GM23338 (cell line): ENCODE measurements around the gene GIMAP1. TPM values are rescaled to one million over a fixed set of nuclear protein-coding genes. Genes with fewer than 3 reads are reported as not detected.

Experiments used
- ATAC-seq: fragments of 200-7000 bp; cut with Tn5 transposase; 3 replicates; pipeline ENCODE4 v1.9.1; 2020
- DNase-seq: peaks from one replicate; pipeline ENCODE4 v3.0.0-alpha.2; 2015; ENCODE audit warnings: low spot score
- H2AFZ ChIP-seq: fragments of 200-600 bp; sonication (generic); 2 replicates; pipeline ENCODE4 v1.8.0; 2016; ENCODE audit warnings: antibody characterized with exemption, mild to moderate bottlenecking, moderate library complexity
- H3F3A ChIP-seq: fragments of 200-600 bp; sonication (generic); replicated peaks from 2 replicates; pipeline ENCODE4 v1.8.0; 2017; ENCODE audit warnings: antibody characterized with exemption, mixed run types, low read depth
- H3K27ac ChIP-seq: fragments of 200-600 bp; sonication (generic); 2 replicates; pipeline ENCODE4 v1.6.1; 2016; ENCODE audit warnings: low read depth
- H3K27me3 ChIP-seq: fragments of 200-600 bp; sonication (generic); 2 replicates; pipeline ENCODE4 v1.8.0; 2016; ENCODE audit warnings: mild to moderate bottlenecking, mixed run types, moderate library complexity; ENCODE audit not compliant: insufficient read depth
- H3K36me3 ChIP-seq: fragments of 200-600 bp; sonication (generic); 2 replicates; pipeline ENCODE4 v1.8.0; 2016; ENCODE audit warnings: mild to moderate bottlenecking; ENCODE audit not compliant: insufficient read depth
- H3K4me1 ChIP-seq: fragments of 200-600 bp; sonication (generic); 2 replicates; pipeline ENCODE4 v1.8.0; 2016; ENCODE audit warnings: mild to moderate bottlenecking, moderate library complexity; ENCODE audit not compliant: insufficient read depth
- H3K4me2 ChIP-seq: fragments of 200-600 bp; sonication (generic); 2 replicates; pipeline ENCODE4 v1.7.1; 2017; ENCODE audit warnings: mixed run types
- H3K4me3 ChIP-seq: fragments of 200-600 bp; sonication (generic); 2 replicates; pipeline ENCODE4 v1.6.1; 2016; ENCODE audit warnings: mixed run types
- H3K79me2 ChIP-seq: fragments of 200-600 bp; sonication (generic); replicated peaks from 2 replicates; pipeline ENCODE4 v1.8.0; 2017; ENCODE audit warnings: mild to moderate bottlenecking; ENCODE audit not compliant: insufficient read depth
- H3K9me2 ChIP-seq: fragments of 200-600 bp; sonication (generic); 2 replicates; pipeline ENCODE4 v1.8.0; 2017; ENCODE audit not compliant: insufficient read depth
- H4K20me1 ChIP-seq: fragments of 200-600 bp; sonication (generic); replicated peaks from 2 replicates; pipeline ENCODE4 v1.8.0; 2017; ENCODE audit warnings: mild to moderate bottlenecking; ENCODE audit not compliant: insufficient read depth
- H3K27ac Mint-ChIP-seq: 2 replicates; pipeline ENCODE4 v1.8.0; 2020; ENCODE audit warnings: inconsistent platforms, mild to moderate bottlenecking, moderate library complexity, mixed read lengths
- H3K27me3 Mint-ChIP-seq: 3 replicates; pipeline ENCODE4 v1.8.0; 2022; ENCODE audit warnings: low read depth, mild to moderate bottlenecking, moderate library complexity, mixed read lengths, inconsistent platforms; ENCODE audit not compliant: insufficient read depth, poor library complexity
- H3K36me3 Mint-ChIP-seq: 3 replicates; pipeline ENCODE4 v1.8.0; 2021; ENCODE audit warnings: low read depth, mild to moderate bottlenecking, inconsistent platforms, moderate library complexity, mixed read lengths
- H3K4me1 Mint-ChIP-seq: 3 replicates; pipeline ENCODE4 v1.8.0; 2020; ENCODE audit warnings: mild to moderate bottlenecking, inconsistent platforms, mixed read lengths
- H3K4me3 Mint-ChIP-seq: 3 replicates; pipeline ENCODE4 v1.8.0; 2021; ENCODE audit warnings: moderate library complexity, mild to moderate bottlenecking, inconsistent platforms, mixed read lengths
- H3K9me3 Mint-ChIP-seq: 3 replicates; pipeline ENCODE4 v1.8.0; 2020; ENCODE audit warnings: moderate library complexity, mild to moderate bottlenecking, inconsistent platforms, mixed read lengths
- ETS1 ChIP-seq: IDR thresholded peaks from 2 replicates; pipeline ENCODE4 v1.6.1; 2016; ENCODE audit warnings: antibody characterized with exemption
- EZH2 ChIP-seq: fragments of 200-600 bp; sonication (generic); IDR thresholded peaks from one replicate; pipeline ENCODE4 v1.8.0; 2017; ENCODE audit warnings: antibody characterized with exemption, mild to moderate bottlenecking, low read depth; ENCODE audit not compliant: unreplicated experiment
- EZH2phosphoT487 ChIP-seq: fragments of 200-600 bp; sonication (generic); IDR thresholded peaks from one replicate; pipeline ENCODE4 v1.8.1; 2018; ENCODE audit warnings: antibody characterized with exemption; ENCODE audit not compliant: unreplicated experiment
- JUNB ChIP-seq: IDR thresholded peaks from one replicate; pipeline ENCODE4 v1.6.1; 2016; ENCODE audit warnings: antibody characterized with exemption; ENCODE audit not compliant: unreplicated experiment
- NANOG ChIP-seq: IDR thresholded peaks from 2 replicates; pipeline ENCODE4 v1.6.1; 2016; ENCODE audit warnings: antibody characterized with exemption, borderline replicate concordance
- POLR2AphosphoS5 ChIP-seq: IDR thresholded peaks from 2 replicates; pipeline ENCODE4 v1.6.1; 2016; ENCODE audit warnings: antibody characterized with exemption, low read depth
- REST ChIP-seq: IDR thresholded peaks from one replicate; pipeline ENCODE4 v1.6.1; 2018; ENCODE audit warnings: antibody characterized with exemption; ENCODE audit not compliant: unreplicated experiment
- STAT1 ChIP-seq: IDR thresholded peaks from one replicate; pipeline ENCODE4 v1.6.1; 2016; ENCODE audit warnings: antibody characterized with exemption; ENCODE audit not compliant: unreplicated experiment
- ZNF331 ChIP-seq: fragments of 250-450 bp; sonication (Bioruptor Pico); IDR thresholded peaks from 2 replicates; pipeline ENCODE4 v1.5.0; 2020; ENCODE audit warnings: low read depth, mild to moderate bottlenecking, moderate library complexity
- polyA plus RNA-seq: library from polyadenylated mRNA; unstranded; fragments of >200 nt; fragmentation: Nextera tagmentation; extraction: Ambion mirVana; gene quantifications from 2 replicates; pipeline ENCODE4 v1.2.1, GENCODE V29; 2016
- total RNA-seq: library from RNA; depleted of rRNA; stranded (reverse); fragments of >200 nt; shearing (Covaris generic); gene quantifications from 2 replicates; pipeline ENCODE4 v1.2.3, GENCODE V29; 2014
- TF ChIP-seq, protein P1 (sequence below), 2 experiments: fragments of 200-600 bp in 1 of 2; sonication (generic) in 1 of 2; conservative IDR thresholded peaks; 2 replicates each; pipeline versions ENCODE4 v1.5.1 to v1.6.1; 2016 to 2017; ENCODE audit warnings: antibody characterized with exemption in 2 of 2, low read depth in 2 of 2, mild to moderate bottlenecking in 2 of 2, moderate library complexity in 1 of 2
- TF ChIP-seq, protein P2 (sequence below): fragments of 250-450 bp; sonication (Bioruptor Pico); IDR thresholded peaks from 2 replicates; pipeline ENCODE4 v1.5.0; 2020; ENCODE audit warnings: mild to moderate bottlenecking, moderate library complexity

The GIMAP1 gene
- total and polyA plus RNA-seq, 2 experiments from 2014 or later: not detected

DNA sequence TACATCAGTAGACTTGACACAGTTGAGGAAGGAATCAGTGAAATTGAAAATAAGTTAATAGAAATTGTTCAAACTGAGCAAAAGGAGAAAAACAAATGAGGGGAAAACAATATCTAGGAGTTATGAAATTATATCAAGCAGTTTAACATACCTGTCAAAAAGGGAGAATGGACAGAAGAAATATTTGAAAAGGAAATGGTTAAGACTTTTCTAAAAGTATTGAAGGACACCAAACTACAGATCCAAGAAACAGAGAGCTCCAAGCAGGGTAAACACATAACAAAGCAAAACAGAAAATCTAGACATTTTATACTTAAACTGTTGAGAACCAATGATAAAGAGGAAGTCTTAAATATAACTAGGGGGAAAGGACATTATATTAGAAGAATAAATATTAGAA lies 12.2 kb downstream of the GIMAP1 start (continued):
- no peak for TF ChIP-seq NANOG
- no peak for TF ChIP-seq STAT1

GRCh38 chr7:150731916-150732315 lies 15.5 kb downstream of the GIMAP1 start:
- H3F3A ChIP-seq: no peaks in the 10 kb centered on the region
- no peaks in the 10 kb centered on the region for H3K9me2 ChIP-seq
- H3K4me3 Mint-ChIP-seq: no peak overlapping the region
- H3K4me1 Mint-ChIP-seq: peaks cover 8% of the 10 kb centered on the region; the same call in 1 of the 3 replicates
- DNase-seq: no peak
- H3K79me2 ChIP-seq: no peaks in the 10 kb centered on the region
- H3K4me3 ChIP-seq: no peak overlapping the region
- H3K27ac ChIP-seq: no peak overlapping the region
- H3K36me3 Mint-ChIP-seq: no peaks in the 10 kb centered on the region
- H3K27me3 Mint-ChIP-seq: peaks cover 91% of the 10 kb centered on the region
- H3K9me3 Mint-ChIP-seq: peaks cover 20% of the 10 kb centered on the region
- H3K4me1 ChIP-seq: no peaks in the 10 kb centered on the region
- TF ChIP-seq ZNF331 (CRISPR knock-in tag): no peak
- TF ChIP-seq, protein P1, sequence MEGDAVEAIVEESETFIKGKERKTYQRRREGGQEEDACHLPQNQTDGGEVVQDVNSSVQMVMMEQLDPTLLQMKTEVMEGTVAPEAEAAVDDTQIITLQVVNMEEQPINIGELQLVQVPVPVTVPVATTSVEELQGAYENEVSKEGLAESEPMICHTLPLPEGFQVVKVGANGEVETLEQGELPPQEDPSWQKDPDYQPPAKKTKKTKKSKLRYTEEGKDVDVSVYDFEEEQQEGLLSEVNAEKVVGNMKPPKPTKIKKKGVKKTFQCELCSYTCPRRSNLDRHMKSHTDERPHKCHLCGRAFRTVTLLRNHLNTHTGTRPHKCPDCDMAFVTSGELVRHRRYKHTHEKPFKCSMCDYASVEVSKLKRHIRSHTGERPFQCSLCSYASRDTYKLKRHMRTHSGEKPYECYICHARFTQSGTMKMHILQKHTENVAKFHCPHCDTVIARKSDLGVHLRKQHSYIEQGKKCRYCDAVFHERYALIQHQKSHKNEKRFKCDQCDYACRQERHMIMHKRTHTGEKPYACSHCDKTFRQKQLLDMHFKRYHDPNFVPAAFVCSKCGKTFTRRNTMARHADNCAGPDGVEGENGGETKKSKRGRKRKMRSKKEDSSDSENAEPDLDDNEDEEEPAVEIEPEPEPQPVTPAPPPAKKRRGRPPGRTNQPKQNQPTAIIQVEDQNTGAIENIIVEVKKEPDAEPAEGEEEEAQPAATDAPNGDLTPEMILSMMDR (conservative IDR thresholded peaks at IDR 0.05; ENCODE audit: low read depth in 2 of 2): no peak
- no peak for TF ChIP-seq EZH2
- TF ChIP-seq EZH2phosphoT487: no peak
- no peak for TF ChIP-seq JUNB
- no peak for TF ChIP-seq REST
- no peak for TF ChIP-seq ETS1
- no peak for TF ChIP-seq NANOG
- TF ChIP-seq STAT1: no peak
- TF ChIP-seq, protein P2, sequence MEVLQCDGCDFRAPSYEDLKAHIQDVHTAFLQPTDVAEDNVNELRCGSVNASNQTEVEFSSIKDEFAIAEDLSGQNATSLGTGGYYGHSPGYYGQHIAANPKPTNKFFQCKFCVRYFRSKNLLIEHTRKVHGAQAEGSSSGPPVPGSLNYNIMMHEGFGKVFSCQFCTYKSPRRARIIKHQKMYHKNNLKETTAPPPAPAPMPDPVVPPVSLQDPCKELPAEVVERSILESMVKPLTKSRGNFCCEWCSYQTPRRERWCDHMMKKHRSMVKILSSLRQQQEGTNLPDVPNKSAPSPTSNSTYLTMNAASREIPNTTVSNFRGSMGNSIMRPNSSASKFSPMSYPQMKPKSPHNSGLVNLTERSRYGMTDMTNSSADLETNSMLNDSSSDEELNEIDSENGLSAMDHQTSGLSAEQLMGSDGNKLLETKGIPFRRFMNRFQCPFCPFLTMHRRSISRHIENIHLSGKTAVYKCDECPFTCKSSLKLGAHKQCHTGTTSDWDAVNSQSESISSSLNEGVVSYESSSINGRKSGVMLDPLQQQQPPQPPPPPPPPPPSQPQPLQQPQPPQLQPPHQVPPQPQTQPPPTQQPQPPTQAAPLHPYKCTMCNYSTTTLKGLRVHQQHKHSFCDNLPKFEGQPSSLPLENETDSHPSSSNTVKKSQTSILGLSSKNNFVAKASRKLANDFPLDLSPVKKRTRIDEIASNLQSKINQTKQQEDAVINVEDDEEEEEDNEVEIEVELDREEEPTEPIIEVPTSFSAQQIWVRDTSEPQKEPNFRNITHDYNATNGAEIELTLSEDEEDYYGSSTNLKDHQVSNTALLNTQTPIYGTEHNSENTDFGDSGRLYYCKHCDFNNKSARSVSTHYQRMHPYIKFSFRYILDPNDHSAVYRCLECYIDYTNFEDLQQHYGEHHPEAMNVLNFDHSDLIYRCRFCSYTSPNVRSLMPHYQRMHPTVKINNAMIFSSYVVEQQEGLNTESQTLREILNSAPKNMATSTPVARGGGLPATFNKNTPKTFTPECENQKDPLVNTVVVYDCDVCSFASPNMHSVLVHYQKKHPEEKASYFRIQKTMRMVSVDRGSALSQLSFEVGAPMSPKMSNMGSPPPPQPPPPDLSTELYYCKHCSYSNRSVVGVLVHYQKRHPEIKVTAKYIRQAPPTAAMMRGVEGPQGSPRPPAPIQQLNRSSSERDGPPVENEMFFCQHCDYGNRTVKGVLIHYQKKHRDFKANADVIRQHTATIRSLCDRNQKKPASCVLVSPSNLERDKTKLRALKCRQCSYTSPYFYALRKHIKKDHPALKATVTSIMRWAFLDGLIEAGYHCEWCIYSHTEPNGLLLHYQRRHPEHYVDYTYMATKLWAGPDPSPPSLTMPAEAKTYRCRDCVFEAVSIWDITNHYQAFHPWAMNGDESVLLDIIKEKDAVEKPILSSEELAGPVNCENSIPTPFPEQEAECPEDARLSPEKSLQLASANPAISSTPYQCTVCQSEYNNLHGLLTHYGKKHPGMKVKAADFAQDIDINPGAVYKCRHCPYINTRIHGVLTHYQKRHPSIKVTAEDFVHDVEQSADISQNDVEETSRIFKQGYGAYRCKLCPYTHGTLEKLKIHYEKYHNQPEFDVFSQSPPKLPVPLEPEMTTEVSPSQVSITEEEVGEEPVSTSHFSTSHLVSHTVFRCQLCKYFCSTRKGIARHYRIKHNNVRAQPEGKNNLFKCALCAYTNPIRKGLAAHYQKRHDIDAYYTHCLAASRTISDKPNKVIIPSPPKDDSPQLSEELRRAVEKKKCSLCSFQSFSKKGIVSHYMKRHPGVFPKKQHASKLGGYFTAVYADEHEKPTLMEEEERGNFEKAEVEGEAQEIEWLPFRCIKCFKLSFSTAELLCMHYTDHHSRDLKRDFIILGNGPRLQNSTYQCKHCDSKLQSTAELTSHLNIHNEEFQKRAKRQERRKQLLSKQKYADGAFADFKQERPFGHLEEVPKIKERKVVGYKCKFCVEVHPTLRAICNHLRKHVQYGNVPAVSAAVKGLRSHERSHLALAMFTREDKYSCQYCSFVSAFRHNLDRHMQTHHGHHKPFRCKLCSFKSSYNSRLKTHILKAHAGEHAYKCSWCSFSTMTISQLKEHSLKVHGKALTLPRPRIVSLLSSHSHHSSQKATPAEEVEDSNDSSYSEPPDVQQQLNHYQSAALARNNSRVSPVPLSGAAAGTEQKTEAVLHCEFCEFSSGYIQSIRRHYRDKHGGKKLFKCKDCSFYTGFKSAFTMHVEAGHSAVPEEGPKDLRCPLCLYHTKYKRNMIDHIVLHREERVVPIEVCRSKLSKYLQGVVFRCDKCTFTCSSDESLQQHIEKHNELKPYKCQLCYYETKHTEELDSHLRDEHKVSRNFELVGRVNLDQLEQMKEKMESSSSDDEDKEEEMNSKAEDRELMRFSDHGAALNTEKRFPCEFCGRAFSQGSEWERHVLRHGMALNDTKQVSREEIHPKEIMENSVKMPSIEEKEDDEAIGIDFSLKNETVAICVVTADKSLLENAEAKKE: no peak
- TF ChIP-seq POLR2AphosphoS5: no peak
- H4K20me1 ChIP-seq: peaks cover 14% of the 10 kb centered on the region
- peaks cover 99% of the 10 kb centered on the region for H3K27me3 ChIP-seq
- ATAC-seq: no peak
- no peak overlapping the region for H3K27ac Mint-ChIP-seq
- H2AFZ ChIP-seq: no peak overlapping the region
- no peaks in the 10 kb centered on the region for H3K36me3 ChIP-seq
- no peak overlapping the region for H3K4me2 ChIP-seq
